CD1c-positive myeloid dendritic cell (primary cell): ENCODE data around the gene ABCD1.
"Not testable (repeated sequence)": the region's sequence is repeated elsewhere in the genome, so short reads cannot be mapped to it uniquely, and the experiment has no call there.

Experiments
- DNase-seq: peaks from one replicate; pipeline ENCODE4 v3.0.0-alpha.2; 2016; ENCODE audit errors: extremely low spot score

Gene ABCD1

DNA sequence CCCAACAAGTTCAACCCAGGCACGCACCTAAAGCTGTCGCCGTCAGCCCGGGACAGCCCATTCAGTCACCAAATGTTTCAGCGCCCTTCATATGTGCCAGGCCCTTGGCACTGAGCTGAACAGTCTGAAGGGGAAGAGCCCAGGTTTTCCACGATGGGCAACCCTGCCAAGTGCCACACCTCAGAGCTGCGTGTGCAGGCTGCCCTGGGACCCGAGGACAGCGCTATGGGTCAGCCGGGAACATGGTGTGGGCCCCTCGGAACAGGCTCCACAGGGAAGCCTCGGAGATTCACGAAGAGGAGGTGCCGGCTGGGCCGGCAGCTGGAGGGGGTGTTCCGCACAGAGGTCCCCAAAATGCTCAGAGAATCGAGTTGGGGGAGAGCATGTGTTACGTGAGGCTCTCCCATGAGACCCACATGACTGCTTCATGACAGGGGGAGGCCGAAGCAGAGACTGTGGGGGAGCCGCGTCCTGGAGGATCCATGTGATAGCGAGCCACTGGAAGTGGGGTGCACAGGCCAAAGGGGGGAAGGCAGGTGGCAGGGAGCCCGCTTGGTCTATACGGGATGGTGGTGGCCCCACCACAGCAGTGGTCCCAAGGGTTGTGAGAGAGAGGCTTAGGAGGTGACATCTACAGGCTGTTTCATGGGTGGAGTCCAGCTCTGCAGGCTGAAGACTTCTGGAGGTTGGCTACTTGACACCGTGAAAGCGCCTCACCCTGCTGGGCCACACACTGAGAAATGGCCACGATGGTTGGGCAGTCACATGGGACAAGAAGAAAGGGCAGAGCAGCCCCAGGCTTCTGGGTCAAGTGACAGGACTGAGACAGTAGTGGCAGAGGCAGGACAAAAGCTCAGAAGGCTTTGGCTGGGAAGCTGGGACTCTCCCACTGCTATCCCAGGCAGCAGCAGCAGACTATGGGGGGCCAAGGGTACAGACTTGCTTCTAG is 14.7 kb upstream of the ABCD1 start:
- no peak for DNase-seq

- peak; percentile 46 for DNase-seq
These were observed 10.4 kb upstream of the ABCD1 start for GRCh38 chrX:153714256-153714655.

GRCh38 chrX:153717445-153717844 is 7.2 kb upstream of the ABCD1 start:
- DNase-seq, result no peak

DNA sequence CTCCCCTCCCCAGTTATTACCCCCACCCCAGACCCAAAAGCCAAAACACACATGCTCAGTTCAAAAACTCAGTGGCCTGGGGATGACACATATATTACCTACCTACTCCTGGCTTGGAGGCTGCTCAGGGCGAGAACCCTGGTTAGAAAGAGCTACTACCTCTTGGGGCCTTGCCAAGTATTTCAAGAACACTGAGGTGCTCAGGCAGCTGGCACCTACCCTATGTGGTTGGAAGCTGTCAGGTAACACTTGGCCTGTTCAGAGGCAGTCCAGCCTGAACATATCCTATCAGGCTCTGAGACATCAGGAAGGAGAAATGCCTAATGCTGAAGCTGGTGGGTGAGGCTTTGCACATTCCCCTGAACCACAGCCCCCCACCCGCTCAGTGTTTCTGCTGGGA is 5.4 kb upstream of the ABCD1 start:
- no peak for DNase-seq

DNA sequence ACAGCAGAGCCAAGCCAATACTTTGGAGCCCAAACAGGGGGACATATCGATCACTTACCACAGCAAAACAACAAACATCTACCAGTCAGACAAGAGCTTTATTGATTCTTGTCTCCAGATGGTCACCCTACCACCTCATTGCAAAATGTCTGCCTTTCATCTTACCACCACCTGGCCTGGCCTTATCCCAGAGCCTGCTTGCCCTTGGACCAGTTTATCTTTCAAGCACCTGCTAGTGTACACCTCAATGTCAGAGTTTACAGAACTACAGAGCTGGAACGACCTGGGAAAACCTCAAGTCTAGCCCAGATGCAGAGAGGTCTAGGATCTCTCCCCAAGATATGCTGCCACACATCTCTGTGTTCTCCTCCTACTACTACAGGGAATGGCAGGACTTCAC is 5.0 kb upstream of the ABCD1 start:
- no peak for DNase-seq

DNA sequence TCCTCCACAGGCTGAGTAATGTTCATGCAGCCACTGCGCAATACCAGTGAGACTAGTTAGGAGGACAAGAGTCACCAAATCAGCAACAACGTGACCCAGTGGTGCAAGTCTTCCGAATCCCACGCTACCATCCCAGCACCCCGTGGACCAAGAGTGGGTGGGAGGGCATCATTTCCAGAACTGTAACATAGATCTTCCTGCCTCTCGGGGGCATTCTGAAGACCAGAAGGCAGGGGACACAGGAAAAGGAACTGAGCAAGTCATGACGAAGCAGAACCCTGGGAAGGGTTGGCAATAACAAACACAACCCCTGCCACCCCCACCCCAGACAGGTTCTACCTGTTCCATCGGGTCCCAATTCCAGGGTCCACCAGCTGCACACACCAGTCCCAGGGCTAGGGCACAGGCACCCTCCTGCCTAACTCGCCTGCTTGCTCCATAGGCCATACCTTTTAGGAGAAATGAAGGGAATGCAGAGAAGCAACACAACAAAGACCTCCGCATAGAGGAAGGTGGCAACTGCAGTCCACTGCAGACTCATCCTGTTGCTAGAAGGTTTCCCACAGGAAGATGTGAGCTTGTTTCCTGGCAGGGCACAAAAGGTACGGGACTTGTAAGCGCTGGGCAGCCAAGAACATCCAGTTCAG is 1.8 kb upstream of the ABCD1 start:
- peak; percentile 88 for DNase-seq

DNA sequence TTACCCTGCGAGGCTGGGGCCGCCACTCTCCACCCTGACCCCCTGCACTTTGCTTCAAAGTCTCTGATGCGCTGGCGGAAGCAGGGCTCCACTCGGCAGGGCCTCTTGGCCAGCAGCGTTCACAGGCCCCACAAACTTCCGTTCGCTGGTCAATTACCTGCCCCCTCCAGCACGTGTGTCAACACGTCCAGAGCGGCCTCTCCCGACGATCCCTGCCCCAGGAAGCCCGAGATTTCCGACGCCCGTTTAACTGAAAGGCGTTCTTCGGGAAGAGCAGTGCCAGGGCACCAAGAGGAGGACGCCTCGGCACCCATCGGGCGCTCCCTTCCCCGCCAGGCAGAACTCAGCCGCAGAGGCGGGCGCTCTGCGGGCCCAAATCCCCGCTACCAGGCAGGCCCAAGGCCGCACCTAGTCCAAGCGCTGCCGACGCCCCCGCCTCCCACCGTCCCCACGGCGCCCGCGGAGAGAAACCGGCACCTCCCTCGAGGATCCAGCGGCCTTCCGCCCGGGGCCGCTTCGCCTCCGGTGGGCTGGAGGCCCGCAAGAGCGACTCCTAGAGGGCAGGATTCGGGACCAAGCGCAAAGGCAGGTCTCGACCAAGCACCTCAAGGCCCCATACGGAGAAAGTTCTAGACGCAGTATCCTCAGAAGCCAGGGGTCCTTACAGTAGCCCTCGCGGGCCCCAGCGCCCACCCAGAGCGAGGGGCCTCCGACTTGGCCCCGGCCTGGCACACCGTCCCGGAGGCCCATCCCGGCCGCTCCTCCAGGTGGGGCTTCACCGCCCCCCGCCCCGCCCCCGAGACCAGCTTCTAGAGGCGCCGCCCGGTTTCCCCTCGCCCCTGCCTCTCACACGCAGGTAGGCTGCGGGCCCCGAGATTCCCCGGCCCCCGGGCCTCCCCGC is 1.1 kb upstream of the ABCD1 start:
- DNase-seq, result peak; percentile 28

GRCh38 chrX:153725039-153725831 is 579 bp downstream of the ABCD1 start:
- DNase-seq, result no peak

- no peak for DNase-seq
These were observed 1.2 kb downstream of the ABCD1 start for GRCh38 chrX:153725832-153726285.

- DNase-seq, result peak; percentile 85
These were observed 1.8 kb downstream of the ABCD1 start for GRCh38 chrX:153726286-153727122.

DNA sequence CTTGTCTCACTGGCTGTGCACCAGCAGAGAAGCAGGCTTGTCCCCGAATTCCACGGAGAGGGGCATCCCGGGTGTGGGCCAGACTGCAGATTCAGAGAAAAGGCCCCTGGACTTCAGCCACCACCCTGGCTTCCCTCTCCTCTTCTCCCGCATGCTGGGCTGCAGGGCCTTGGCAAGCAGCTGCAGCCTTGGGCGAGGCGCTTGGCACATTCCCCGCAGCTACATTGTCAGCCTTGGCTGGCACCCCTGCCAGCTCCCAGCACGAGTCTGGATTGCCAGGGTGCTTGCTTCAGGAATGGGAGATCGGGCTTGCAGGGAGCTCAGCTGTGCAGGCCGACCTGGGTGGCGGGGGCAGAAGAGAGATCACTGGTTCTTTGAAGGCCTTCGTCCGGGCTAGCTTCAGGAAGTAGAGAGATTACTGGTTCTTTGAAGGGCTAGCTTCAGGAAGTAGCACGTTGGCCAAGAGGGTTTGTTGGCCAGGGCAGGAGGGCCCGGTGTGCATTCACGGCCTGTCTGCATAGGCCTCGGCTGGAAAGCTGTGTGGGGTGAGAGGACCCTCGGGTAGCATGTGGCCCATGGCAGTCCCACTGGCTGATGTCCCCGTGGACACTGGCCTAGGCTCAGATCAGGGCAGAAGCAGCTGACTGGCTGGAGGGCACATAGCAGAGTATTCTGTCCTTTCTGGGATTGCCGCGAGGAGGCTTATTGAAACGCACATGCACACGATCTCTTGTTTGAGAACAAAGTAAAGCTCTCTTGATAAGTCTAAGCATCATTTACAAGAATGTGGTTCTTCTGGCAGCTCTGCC is 2.7 kb downstream of the ABCD1 start:
- peak; percentile 55 for DNase-seq

DNA sequence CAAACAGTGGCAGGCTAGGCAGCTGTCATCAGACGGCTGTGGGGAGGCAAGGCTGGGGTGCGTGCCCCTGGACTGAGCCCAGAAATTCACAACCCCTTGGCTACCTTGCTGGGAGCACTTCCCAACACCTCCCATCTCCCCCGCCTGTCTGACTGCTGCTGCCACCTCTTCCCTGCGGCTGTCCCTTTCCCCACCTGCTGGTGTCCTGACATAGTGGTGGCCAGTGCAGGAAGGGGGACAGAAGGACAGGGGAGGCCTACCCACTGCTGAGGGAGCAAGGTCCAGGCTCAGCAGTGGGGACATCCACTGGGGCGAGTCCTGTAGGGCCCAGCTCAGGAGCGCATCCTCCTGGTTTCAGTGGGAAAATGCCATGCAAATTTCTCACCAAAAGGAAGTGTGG is 3.4 kb downstream of the ABCD1 start:
- DNase-seq, result no peak

DNA sequence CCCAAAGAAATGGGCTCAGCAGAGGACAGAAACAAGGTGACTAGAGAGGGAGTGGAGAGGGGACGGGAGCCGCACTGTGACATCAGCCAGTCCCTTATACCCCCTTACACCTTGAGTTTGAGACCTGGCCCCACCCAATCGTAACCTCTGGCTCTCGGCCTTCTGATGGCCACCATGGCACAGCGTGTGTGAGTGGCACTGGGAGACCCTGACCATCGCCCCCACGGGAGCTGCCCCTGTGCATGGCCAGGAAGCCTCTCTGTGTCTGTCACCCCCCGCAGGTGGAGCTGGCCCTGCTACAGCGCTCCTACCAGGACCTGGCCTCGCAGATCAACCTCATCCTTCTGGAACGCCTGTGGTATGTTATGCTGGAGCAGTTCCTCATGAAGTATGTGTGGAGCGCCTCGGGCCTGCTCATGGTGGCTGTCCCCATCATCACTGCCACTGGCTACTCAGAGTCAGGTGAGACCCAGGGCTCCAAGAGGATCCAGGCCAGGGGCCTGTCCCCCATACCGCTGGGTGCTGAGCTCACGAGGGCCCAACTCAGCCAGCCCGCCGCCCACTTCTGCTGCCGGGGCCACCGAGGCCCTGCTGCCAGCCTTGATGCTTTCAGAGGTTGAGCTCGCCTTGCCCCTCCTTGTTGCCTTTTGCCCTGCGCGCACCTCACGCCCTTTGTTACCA is 4.4 kb downstream of the ABCD1 start:
- no peak for DNase-seq

GRCh38 chrX:153730115-153730514 is 5.5 kb downstream of the ABCD1 start:
- not testable (repeated sequence) for DNase-seq

DNA sequence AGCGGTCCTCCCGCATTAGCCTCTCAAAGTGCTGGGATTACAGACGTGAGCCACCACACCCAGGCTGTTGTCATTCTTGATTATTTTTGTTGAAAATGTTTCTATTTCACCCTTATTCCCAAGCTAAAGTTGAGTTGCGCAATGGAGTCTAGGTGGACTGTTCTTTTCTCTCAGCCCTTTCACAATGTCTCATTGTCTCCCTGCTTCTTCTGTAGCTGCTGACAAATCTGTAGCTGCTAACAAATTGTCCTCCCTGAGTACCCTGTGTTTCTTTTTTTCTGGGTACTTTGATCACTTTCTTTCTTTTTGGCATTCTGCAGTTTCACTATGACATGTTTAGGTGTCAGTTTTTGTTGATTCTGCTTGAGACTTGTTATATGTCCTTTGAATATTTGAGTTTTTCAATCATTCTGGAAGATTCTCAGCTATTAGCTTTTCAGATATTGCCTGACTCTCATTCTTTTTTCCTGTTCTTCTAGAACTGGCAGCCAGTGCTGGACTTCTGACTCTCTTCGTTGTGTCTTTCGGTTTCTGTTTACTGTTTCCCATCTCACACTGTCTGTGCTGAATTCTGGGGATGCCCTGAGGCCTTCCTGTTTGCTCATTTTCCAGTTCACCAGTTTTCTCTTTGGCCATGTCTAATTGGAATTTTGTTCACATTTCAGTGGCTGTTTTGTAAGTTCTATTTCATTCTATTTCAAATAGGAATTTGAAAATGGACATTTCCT is 6.6 kb downstream of the ABCD1 start:
- DNase-seq, result peak; percentile 6

- no peak for DNase-seq
These were observed 7.2 kb downstream of the ABCD1 start for GRCh38 chrX:153731845-153732215.

DNA sequence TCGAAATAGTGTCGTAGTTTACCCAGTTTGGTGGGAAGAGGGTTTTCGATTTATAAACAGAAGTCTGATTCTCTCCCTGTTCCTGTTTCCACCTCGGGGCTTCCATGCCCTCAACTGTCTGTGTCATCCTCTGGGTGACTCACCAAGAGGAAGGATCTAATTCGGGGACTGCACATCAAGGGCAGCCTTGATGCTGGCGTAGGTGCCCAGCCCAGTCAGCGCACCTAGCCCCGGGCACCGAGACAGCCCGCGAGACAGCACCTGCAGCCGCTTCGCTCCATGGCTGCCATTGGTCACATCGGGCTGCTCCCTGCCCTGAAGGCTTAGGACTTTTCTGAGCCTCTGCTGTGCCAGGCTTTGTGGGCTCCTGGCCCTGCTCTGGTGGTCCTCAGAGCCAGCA is 7.7 kb downstream of the ABCD1 start:
- peak; percentile 79 for DNase-seq

DNA sequence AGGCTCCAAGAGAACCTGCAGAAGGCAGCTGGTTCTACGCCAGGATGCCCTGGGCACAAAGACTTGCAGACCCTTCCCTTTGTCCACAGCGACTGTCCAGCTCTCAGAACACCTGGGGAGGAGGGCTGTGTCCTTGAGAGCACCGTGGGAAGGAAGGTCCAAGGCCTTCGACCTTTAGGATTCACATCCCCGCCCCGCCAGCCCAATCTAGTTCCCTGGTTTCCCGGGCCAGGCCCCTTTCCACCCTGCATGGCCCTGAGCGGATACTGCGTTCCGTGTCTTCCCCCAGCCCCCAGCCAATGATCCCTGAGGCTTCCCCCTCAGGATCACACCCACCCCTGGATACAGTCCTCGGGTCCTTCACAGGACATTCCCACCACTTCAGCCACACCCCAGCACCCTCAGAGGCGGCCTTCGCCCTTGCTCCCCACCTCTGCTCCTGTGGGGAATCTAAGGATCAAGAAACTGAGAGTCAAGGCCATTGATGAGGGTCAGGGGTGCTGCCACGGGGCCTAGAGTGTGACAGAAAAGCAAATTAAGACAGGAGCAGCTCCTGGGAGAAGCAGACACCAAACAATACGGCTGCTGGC is 9.1 kb downstream of the ABCD1 start:
- DNase-seq, result no peak
